Aorta (tissue), 5 donors: Measurements from ENCODE around the gene POLN. TPM values are rescaled to one million over a fixed set of nuclear protein-coding genes. Genes with fewer than 3 reads are reported as not detected.

Experiments
- ATAC-seq: fragments of 200-7000 bp; cut with Tn5 transposase; one replicate; pipeline ENCODE4 v1.9.1; 2022; ENCODE audit warnings: moderate library complexity; ENCODE audit not compliant: low FRiP score
- DNase-seq, 2 donors: peaks; one replicate each; pipeline ENCODE4 v3.0.0-alpha.2; 2020
- H3K27ac ChIP-seq, 2 donors: one replicate each; pipeline ENCODE4 v1.5.1; 2013; ENCODE audit warnings: low read length in 2 of 2, mild to moderate bottlenecking in 2 of 2, moderate library complexity in 2 of 2, control low read depth in 1 of 2, inconsistent platforms in 1 of 2, low read depth in 1 of 2
- H3K27me3 ChIP-seq, 2 donors: one replicate each; pipeline ENCODE4 v1.6.1; 2013; ENCODE audit warnings: control low read depth in 1 of 2, low read length in 1 of 2, mild to moderate bottlenecking in 1 of 2, moderate library complexity in 1 of 2; ENCODE audit not compliant: insufficient read depth in 2 of 2, control insufficient read depth in 1 of 2
- H3K36me3 ChIP-seq, 2 donors: one replicate each; pipeline ENCODE4 v1.6.1; 2013; ENCODE audit warnings: control low read depth in 1 of 2, low read length in 1 of 2, mild to moderate bottlenecking in 1 of 2; ENCODE audit not compliant: insufficient read depth in 2 of 2, control insufficient read depth in 1 of 2
- H3K4me1 ChIP-seq, 2 donors: one replicate each; pipeline ENCODE4 v1.6.1; 2013; ENCODE audit warnings: low read length in 2 of 2, control low read depth in 1 of 2, mild to moderate bottlenecking in 1 of 2, moderate library complexity in 1 of 2; ENCODE audit not compliant: insufficient read depth in 2 of 2, control insufficient read depth in 1 of 2
- H3K4me3 ChIP-seq, 2 donors: one replicate each; pipeline ENCODE4 v1.5.1; 2013; ENCODE audit warnings: low read length in 2 of 2, control low read depth in 1 of 2, mild to moderate bottlenecking in 1 of 2
- H3K9me3 ChIP-seq: one replicate; pipeline ENCODE4 v1.6.1; 2013; ENCODE audit warnings: mild to moderate bottlenecking, low read length; ENCODE audit not compliant: control insufficient read depth
- WGBS, 2 donors: extraction: QIAGEN DNeasy Blood & Tissue Kit; methylation state at CpG; one replicate each; pipeline ENCODE4 v1.1.7; 2013; 5-methylcytosine and 5-hydroxymethylcytosine counted together
- intact Hi-C, 2 donors: fragments of 100-400 bp; cut with DNase I; formaldehyde crosslinking; loops; one replicate each; pipeline versions ENCODE4 v1.14.2 to v1.15.0; 2022
- polyA plus RNA-seq, 2 donors: library from polyadenylated mRNA; stranded (reverse); fragments of 200-250 nt; gene quantifications; one replicate each; pipeline ENCODE4 v1.2.3, GENCODE V29; 2013
- total RNA-seq, 2 donors: library from RNA; stranded (reverse); fragmentation: NEBNext Ultra II Directional; extraction: Animal tissue kit (Norgen Biotek cat#: 25700); gene quantifications; one replicate each; pipeline ENCODE4 v1.2.1, GENCODE V29; 2021
- donor health status: healthy with polysubstance abuse.
- donor health status: Bipolar disorder and iron deficiency.
- donor health status: DM: no; HTN: no; CAD: no.
- donor health status: DM: no; HTN: no; CAD: no.
- donor health status: DM: yes; HTN: yes; CAD: no.

POLN gene
- total and polyA plus RNA-seq, 4 donors = 3.2 to 7.0 (median 6.6) TPM; not detected in 1

DNA sequence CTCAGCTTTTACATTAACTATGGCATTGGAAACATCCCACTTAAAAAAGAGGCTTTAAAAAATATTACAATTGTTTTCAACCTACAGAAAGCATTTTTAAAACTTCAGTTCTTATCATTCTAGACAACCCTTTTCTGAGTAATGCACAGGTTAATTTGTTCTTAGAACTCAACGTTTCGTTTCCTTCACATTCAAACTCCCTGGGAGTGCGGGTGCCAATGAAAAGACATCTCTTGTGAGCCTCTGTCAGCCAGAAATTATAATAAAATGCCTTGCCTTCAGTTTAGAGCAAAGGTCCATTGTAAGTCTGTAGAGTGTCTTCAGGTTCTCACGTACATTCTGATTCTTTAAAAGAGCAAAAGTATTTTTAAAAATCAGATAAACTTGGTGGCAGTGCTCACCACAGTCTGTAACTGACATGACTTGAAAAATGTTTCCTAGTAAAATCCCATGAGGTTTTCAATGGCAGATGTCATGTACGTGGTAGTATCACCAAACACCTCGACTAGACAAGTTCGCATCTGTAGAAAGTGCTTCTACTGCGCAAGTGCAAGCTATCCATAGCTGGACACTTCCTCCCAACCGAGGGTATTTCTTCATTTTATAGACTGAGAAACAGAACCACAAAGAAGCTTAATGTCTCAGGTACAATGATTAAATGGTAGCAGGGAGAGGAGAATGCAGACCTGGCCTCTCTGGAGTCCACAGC is 65.8 kb downstream of the POLN start:
- H3K4me1 ChIP-seq = no peaks in the 10 kb centered on the region
- WGBS, 2 donors = 69 to 74% methylated on average over 9 of the region's 9 CpGs
- DNase-seq (no peak), ATAC-seq (no peak)
- no peaks in the 10 kb centered on the region for H3K27me3 ChIP-seq
- no peaks in the 10 kb centered on the region for H3K9me3 ChIP-seq
- no peak overlapping the region for H3K27ac ChIP-seq
- intact Hi-C loops = no loop called here
- H3K4me3 ChIP-seq = no peak overlapping the region
- H3K36me3 ChIP-seq = no peaks in the 10 kb centered on the region

DNA sequence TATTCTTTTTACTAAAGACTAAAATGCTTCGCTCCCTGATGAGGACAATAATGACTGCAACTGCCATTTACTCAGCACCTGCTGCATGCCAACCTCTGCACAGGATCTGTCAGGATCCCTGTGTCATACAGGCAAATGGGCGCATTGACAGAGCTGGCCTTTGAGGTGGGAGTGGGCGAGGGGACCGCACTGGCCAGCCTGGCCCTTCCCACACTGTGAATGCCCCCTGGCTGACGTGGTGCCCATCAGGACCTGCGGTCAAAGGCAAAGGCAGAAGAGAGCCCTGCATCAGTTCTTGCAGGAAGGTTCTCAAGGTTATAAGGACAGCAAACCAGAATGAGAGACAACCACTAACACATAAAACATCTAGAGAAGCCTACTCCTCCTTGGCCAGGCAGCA is 67.9 kb downstream of the POLN start:
- 95 to 96% methylated on average over 6 of the region's 6 CpGs for WGBS, 2 donors
- no peak overlapping the region for H3K4me3 ChIP-seq
- intact Hi-C loops = no loop called here

GRCh38 chr4:2172627-2173231 is 69.2 kb downstream of the POLN start:
- no peaks in the 10 kb centered on the region for H3K27me3 ChIP-seq
- intact Hi-C loops = no loop called here
- peaks cover 0 to 3% of the 10 kb centered on the region in 2 donors for H3K36me3 ChIP-seq
- 87 to 90% methylated on average over 8 of the region's 8 CpGs for WGBS, 2 donors
- no peaks in the 10 kb centered on the region for H3K4me1 ChIP-seq
- no peak for DNase-seq
- H3K27ac ChIP-seq = no peak overlapping the region
- H3K9me3 ChIP-seq = no peaks in the 10 kb centered on the region
- H3K4me3 ChIP-seq = no peak overlapping the region
- ATAC-seq = no peak

More for the DNA sequence above, 67.9 kb downstream of the POLN start:
- Histone ChIP-seq H3K9me3 (no peaks in the 10 kb centered on the region), H3K27ac (no peak overlapping the region), H3K27me3 (no peaks in the 10 kb centered on the region), H3K36me3 (peaks cover 0 to 1% of the 10 kb centered on the region in 2 donors), H3K4me1 (no peaks in the 10 kb centered on the region)
- ATAC-seq (no peak), DNase-seq (no peak)

- ATAC-seq (no peak), DNase-seq (no peak)
- no peak overlapping the region for H3K27ac ChIP-seq
- H3K4me1 ChIP-seq = no peaks in the 10 kb centered on the region
- H3K27me3 ChIP-seq = no peaks in the 10 kb centered on the region
- no peak overlapping the region for H3K4me3 ChIP-seq
- intact Hi-C loops = no loop called here
- no peaks in the 10 kb centered on the region for H3K9me3 ChIP-seq
- H3K36me3 ChIP-seq = peaks cover 0 to 3% of the 10 kb centered on the region in 2 donors
- WGBS, 2 donors = 91 to 92% methylated on average over 4 of the region's 4 CpGs
Observed at GRCh38 chr4:2172161-2172560, 69.8 kb downstream of the POLN start.

- Histone ChIP-seq H3K4me1 (no peaks in the 10 kb centered on the region), H3K27me3 (no peaks in the 10 kb centered on the region), H3K9me3 (no peaks in the 10 kb centered on the region), H3K27ac (no peak overlapping the region), H3K36me3 (peaks cover 0 to 3% of the 10 kb centered on the region in 2 donors), H3K4me3 (no peak overlapping the region)
- WGBS, 2 donors = 79 to 83% methylated on average over 12 of the region's 12 CpGs
- DNase-seq (no peak), ATAC-seq (no peak)
- intact Hi-C loops = no loop called here
Observed at GRCh38 chr4:2168469-2169319, 73.2 kb downstream of the POLN start.

DNA sequence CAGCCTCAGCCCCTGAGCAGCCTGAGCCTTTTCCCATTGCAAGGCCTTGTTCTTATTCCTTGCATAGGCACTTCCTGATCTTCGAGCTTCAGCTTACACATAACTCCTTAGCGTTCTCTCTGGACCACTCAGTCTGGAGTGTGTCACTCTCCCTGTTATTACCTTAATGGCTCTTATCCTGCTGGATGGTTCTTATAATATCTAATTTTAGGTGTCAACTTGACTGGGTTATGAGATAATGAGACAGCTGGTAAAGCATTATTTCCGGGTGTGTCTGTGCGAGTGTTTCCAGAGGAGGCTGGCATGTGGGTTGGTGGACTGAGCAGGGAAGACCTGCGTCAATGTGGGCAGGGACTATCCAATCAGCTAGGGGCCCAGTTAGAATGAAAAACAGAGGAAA is 75.7 kb downstream of the POLN start:
- DNase-seq (no peak), ATAC-seq (no peak)
- 91 to 95% methylated on average over 5 of the region's 5 CpGs for WGBS, 2 donors

DNA sequence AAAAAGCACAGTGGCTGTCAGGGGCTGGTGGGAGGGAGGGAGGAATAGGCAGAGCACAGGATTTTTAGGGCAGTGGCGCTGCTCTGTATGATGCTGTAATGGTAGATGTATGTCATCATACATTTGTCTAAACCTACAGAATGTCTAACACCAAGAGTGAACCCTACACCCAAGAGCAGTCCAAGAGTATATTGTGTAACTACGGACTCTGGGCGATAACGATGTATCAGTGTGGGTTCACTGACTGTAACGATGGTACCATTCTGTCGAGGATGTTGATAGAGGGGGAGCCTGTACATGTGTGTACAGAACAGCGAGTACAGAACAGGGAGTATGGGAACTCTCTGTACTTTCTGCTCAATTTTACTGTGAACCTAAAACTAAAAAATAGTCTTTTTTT is 76.5 kb downstream of the POLN start:
- Histone ChIP-seq H3K27me3 (no peaks in the 10 kb centered on the region), H3K9me3 (no peaks in the 10 kb centered on the region), H3K4me1 (no peaks in the 10 kb centered on the region), H3K27ac (no peak overlapping the region), H3K4me3 (no peak overlapping the region), H3K36me3 (peaks cover 0 to 3% of the 10 kb centered on the region in 2 donors)
- intact Hi-C loops = no loop called here
- ATAC-seq (no peak), DNase-seq (no peak)
- WGBS, 2 donors = 95 to 96% methylated on average over 7 of the region's 7 CpGs

More for the DNA sequence above, 75.7 kb downstream of the POLN start:
- H3K27ac ChIP-seq = no peak overlapping the region
- intact Hi-C loops = no loop called here
- no peaks in the 10 kb centered on the region for H3K9me3 ChIP-seq
- H3K36me3 ChIP-seq = peaks cover 0 to 3% of the 10 kb centered on the region in 2 donors
- no peak overlapping the region for H3K4me3 ChIP-seq
- no peaks in the 10 kb centered on the region for H3K4me1 ChIP-seq
- no peaks in the 10 kb centered on the region for H3K27me3 ChIP-seq

DNA sequence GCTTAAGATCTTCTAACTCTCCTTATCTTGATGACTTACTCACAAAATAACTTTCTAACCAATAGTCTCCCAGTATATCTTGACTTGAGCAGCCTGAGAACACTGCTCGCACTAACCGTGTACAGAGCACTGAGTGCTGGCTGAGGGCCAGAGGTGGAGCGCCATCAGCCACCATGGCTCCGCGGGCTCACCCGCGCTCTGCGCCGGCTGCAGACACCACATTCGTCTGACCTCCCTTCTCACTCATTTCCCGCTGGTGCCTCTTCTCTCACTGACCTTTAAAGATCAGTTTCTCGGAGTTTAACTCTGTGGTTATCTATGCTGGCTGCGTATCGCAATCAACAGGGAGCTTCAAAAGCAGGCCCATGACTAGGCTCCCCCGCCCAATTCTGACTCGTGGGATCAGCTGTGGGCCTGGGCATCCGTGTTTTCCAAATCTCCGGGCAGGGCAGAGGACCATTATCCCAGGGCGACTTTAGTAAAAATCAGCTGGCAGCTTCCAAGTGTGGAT is 78.6 kb downstream of the POLN start:
- no peaks in the 10 kb centered on the region for H3K27me3 ChIP-seq
- no peak overlapping the region for H3K4me3 ChIP-seq
- H3K27ac ChIP-seq = no peak overlapping the region
- DNase-seq (no peak), ATAC-seq (no peak)
- H3K4me1 ChIP-seq = no peaks in the 10 kb centered on the region
- intact Hi-C loops = no loop called here
- H3K9me3 ChIP-seq = no peaks in the 10 kb centered on the region
- whole genome bisulfite sequencing, 2 donors = 74 to 76% methylated on average over 19 of the region's 19 CpGs
- no peaks in the 10 kb centered on the region for H3K36me3 ChIP-seq
